Measurements from ENCODE around the gene LINC01488. TPM values are rescaled to one million over a fixed set of nuclear protein-coding genes. Genes with fewer than 3 reads are reported as not detected.

The LINC01488 gene
- not detected in 2 replicates for total RNA-seq

GRCh38 chr11:69481393-69481844 is at the start of gene LINC01488:
TSS of gene LINC01488 (plus strand) at chr11:69481663.

Other genes starting within 250 kb of the LINC01488 start
- 1.2 TPM in 2 replicates for gene MYEOV, start 187.5 kb upstream of the LINC01488 start, total RNA-seq
- 812 and 1,210 TPM in 2 replicates for gene CCND1, start 159.5 kb downstream of the LINC01488 start, total RNA-seq
- gene LTO1, start 193.7 kb downstream of the LINC01488 start, total RNA-seq: 18.6 and 28.0 TPM in 2 replicates
- not detected in 2 replicates for gene FGF19, start 222.4 kb downstream of the LINC01488 start, total RNA-seq